Measurements from ENCODE around the gene RNF207.

- TF ChIP-seq CTCF (conservative IDR thresholded peaks at IDR 0.05; ENCODE audit: low read length) (no peak), EZH2phosphoT487 (IDR thresholded peaks at IDR 0.05; ENCODE audit: borderline replicate concordance) (no peak)
Measured at GRCh38 chr1:6188466-6188865, 17.5 kb upstream of the RNF207 start.

Measured in Loucy (cell line).